ENCODE measurements around the gene FKBP15.
"Not testable (repeated sequence)": the region's sequence is repeated elsewhere in the genome, so short reads cannot be mapped to it uniquely, and the experiment has no call there.

Gene FKBP15

GRCh38 chr9:113258282-113258681, 37.2 kb upstream of the FKBP15 start:
- peak overlapping the region; percentile 71; the same call in 1 of the 2 replicates for H3K27ac ChIP-seq
- TF ChIP-seq ZFX (IDR thresholded peaks at IDR 0.05) (no peak), CTCF (conservative IDR thresholded peaks at IDR 0.05) (no peak)

GRCh38 chr9:113257863-113258262, 36.8 kb upstream of the FKBP15 start:
- peak overlapping the region; percentile 48 for H3K27ac ChIP-seq
- TF ChIP-seq ZFX (IDR thresholded peaks at IDR 0.05) (no peak), CTCF (conservative IDR thresholded peaks at IDR 0.05) (no peak)

- H3K27ac ChIP-seq: no peak overlapping the region
- TF ChIP-seq ZFX (IDR thresholded peaks at IDR 0.05) (no peak), CTCF (conservative IDR thresholded peaks at IDR 0.05) (no peak)
These were observed 34.4 kb upstream of the FKBP15 start for GRCh38 chr9:113255438-113255837.

GRCh38 chr9:113254991-113255390, 33.9 kb upstream of the FKBP15 start:
- TF ChIP-seq ZFX (IDR thresholded peaks at IDR 0.05): no peak
- TF ChIP-seq CTCF (conservative IDR thresholded peaks at IDR 0.05): no peak
- no peak overlapping the region for H3K27ac ChIP-seq

- no peak for TF ChIP-seq CTCF (conservative IDR thresholded peaks at IDR 0.05)
- TF ChIP-seq ZFX (IDR thresholded peaks at IDR 0.05): no peak
- no peak overlapping the region for H3K27ac ChIP-seq
These were observed 29.7 kb upstream of the FKBP15 start for GRCh38 chr9:113250807-113251206.

GRCh38 chr9:113249661-113250060, 28.6 kb upstream of the FKBP15 start:
- H3K27ac ChIP-seq: not testable (repeated sequence)

- TF ChIP-seq CTCF (conservative IDR thresholded peaks at IDR 0.05) (no peak), ZFX (IDR thresholded peaks at IDR 0.05) (no peak)
- H3K27ac ChIP-seq: no peak overlapping the region
These were observed 26.6 kb upstream of the FKBP15 start for GRCh38 chr9:113247640-113248039.

GRCh38 chr9:113246928-113247327, 25.9 kb upstream of the FKBP15 start:
- no peak overlapping the region for H3K27ac ChIP-seq
- no peak for TF ChIP-seq CTCF (conservative IDR thresholded peaks at IDR 0.05)
- no peak for TF ChIP-seq ZFX (IDR thresholded peaks at IDR 0.05)
